Measurements from ENCODE around the gene SPTBN5.

SPTBN5 gene

GRCh38 chr15:41881920-41882688 is 11.7 kb downstream of the SPTBN5 start:
- H3K4me3 ChIP-seq (replicated peaks; ENCODE audit: low read depth, low read length): no peak overlapping the region
- no peak for DNase-seq (ENCODE audit: extremely low read depth, low read depth)
- TF ChIP-seq CTCF (IDR thresholded peaks at IDR 0.05; ENCODE audit: low read depth, low read length, missing control alignments): no peak

- no peak overlapping the region for H3K4me3 ChIP-seq (replicated peaks; ENCODE audit: low read depth, low read length)
- no peak for TF ChIP-seq CTCF (IDR thresholded peaks at IDR 0.05; ENCODE audit: low read depth, low read length, missing control alignments)
- no peak for DNase-seq (ENCODE audit: extremely low read depth, low read depth)
Measured at GRCh38 chr15:41881550-41881919, 12.3 kb downstream of the SPTBN5 start.

- H3K4me3 ChIP-seq (replicated peaks; ENCODE audit: low read depth, low read length): no peak overlapping the region
- DNase-seq (ENCODE audit: extremely low read depth, low read depth): no peak
- no peak for TF ChIP-seq CTCF (IDR thresholded peaks at IDR 0.05; ENCODE audit: low read depth, low read length, missing control alignments)
Measured at GRCh38 chr15:41881086-41881485, 12.8 kb downstream of the SPTBN5 start.

GRCh38 chr15:41880156-41880877 is 13.5 kb downstream of the SPTBN5 start:
- DNase-seq (ENCODE audit: extremely low read depth, low read depth): no peak
- TF ChIP-seq CTCF (IDR thresholded peaks at IDR 0.05; ENCODE audit: low read depth, low read length, missing control alignments): no peak
- H3K4me3 ChIP-seq (replicated peaks; ENCODE audit: low read depth, low read length): no peak overlapping the region

GRCh38 chr15:41879321-41879845 is 14.5 kb downstream of the SPTBN5 start:
- DNase-seq (ENCODE audit: extremely low read depth, low read depth): no peak
- H3K4me3 ChIP-seq (replicated peaks; ENCODE audit: low read depth, low read length): no peak overlapping the region
- no peak for TF ChIP-seq CTCF (IDR thresholded peaks at IDR 0.05; ENCODE audit: low read depth, low read length, missing control alignments)

GRCh38 chr15:41878355-41878699 is 15.5 kb downstream of the SPTBN5 start:
- no peak for TF ChIP-seq CTCF (IDR thresholded peaks at IDR 0.05; ENCODE audit: low read depth, low read length, missing control alignments)
- no peak overlapping the region for H3K4me3 ChIP-seq (replicated peaks; ENCODE audit: low read depth, low read length)
- DNase-seq (ENCODE audit: extremely low read depth, low read depth): no peak
